CD4-positive, alpha-beta T cell (primary cell): ENCODE measurements around the gene ZNF143. TPM values are rescaled to one million over a fixed set of nuclear protein-coding genes. Genes with fewer than 3 reads are reported as not detected.

Experiments used
- ATAC-seq: fragments of 200-7000 bp; cut with Tn5 transposase; one replicate; pipeline ENCODE4 v1.10.0; 2022; ENCODE audit warnings: mild to moderate bottlenecking; ENCODE audit not compliant: poor library complexity
- CTCF ChIA-PET: fragments of 350-600 bp; sonication (Branson Sonifier 250); formaldehyde crosslinking; loops from one replicate; lab custom pipeline; 2021; ENCODE audit warnings: antibody characterized with exemption, inconsistent platforms; lab: Charles Lee
- POLR2A ChIA-PET: fragments of 350-600 bp; sonication (Branson Sonifier 250); formaldehyde crosslinking; loops from one replicate; lab custom pipeline; 2021; ENCODE audit warnings: antibody characterized with exemption, inconsistent platforms; lab: Charles Lee
- DNase-seq, 14 experiments: peaks; one replicate each; pipeline ENCODE4 v3.0.0-alpha.2; 2013 to 2020; ENCODE audit warnings: mixed read lengths in 2 of 14
- H3K27ac ChIP-seq, 2 donors: one replicate each; pipeline versions ENCODE4 v1.5.1 to v1.7.0; 2013; ENCODE audit warnings: low read length in 2 of 2, low read depth in 1 of 2, mild to moderate bottlenecking in 1 of 2
- H3K27me3 ChIP-seq, 2 experiments: 1 replicate in 1 of 2; 2 replicates in 1 of 2; pipeline versions ENCODE4 v1.6.1 to v1.7.0; 2013; ENCODE audit warnings: low read length in 2 of 2, control low read depth in 1 of 2, mild to moderate bottlenecking in 1 of 2, moderate library complexity in 1 of 2; ENCODE audit not compliant: insufficient read depth in 2 of 2, control insufficient read depth in 1 of 2
- H3K36me3 ChIP-seq: one replicate; pipeline ENCODE4 v1.6.1; 2013; ENCODE audit warnings: low read length, control low read depth; ENCODE audit not compliant: insufficient read depth
- H3K4me1 ChIP-seq: one replicate; pipeline ENCODE4 v1.6.1; 2013; ENCODE audit warnings: low read length, control low read depth; ENCODE audit not compliant: insufficient read depth
- H3K4me3 ChIP-seq: one replicate; pipeline ENCODE4 v1.5.1; 2013; ENCODE audit warnings: mild to moderate bottlenecking, low read length, moderate library complexity
- H3K9me3 ChIP-seq, 2 experiments: 1 replicate in 1 of 2; 2 replicates in 1 of 2; pipeline versions ENCODE4 v1.6.1 to v1.7.0; 2013; ENCODE audit warnings: low read length in 2 of 2, mild to moderate bottlenecking in 2 of 2, control low read depth in 1 of 2, moderate library complexity in 1 of 2; ENCODE audit not compliant: control insufficient read depth in 1 of 2, insufficient read depth in 1 of 2
- H3K27ac Mint-ChIP-seq: one replicate; pipeline ENCODE4 v1.8.0; 2020; ENCODE audit warnings: mixed read lengths
- H3K27me3 Mint-ChIP-seq: one replicate; pipeline ENCODE4 v1.8.0; 2021; ENCODE audit warnings: mixed read lengths
- H3K36me3 Mint-ChIP-seq: one replicate; pipeline ENCODE4 v1.8.0; 2021; ENCODE audit warnings: low read depth, mixed read lengths
- H3K4me1 Mint-ChIP-seq: one replicate; pipeline ENCODE4 v1.8.0; 2021; ENCODE audit warnings: low read depth, mixed read lengths
- H3K4me3 Mint-ChIP-seq: one replicate; pipeline ENCODE4 v1.8.0; 2020; ENCODE audit warnings: mild to moderate bottlenecking, mixed read lengths
- H3K9me3 Mint-ChIP-seq: one replicate; pipeline ENCODE4 v1.8.0; 2020; ENCODE audit warnings: mixed read lengths
- intact Hi-C, 2 experiments: fragments of 100-400 bp; cut with DNase I in 1 of 2; cut with micrococcal nuclease in 1 of 2; formaldehyde crosslinking; loops; one replicate each; pipeline versions ENCODE4 v1.15.1 to v1.9.0; 2023 to 2025; cut with DNase I, micrococcal nuclease
- total RNA-seq, 174 experiments: library from RNA in 2 of 174; stranded (reverse) in 2 of 174; gene quantifications; one replicate each; pipeline ENCODE4 v1.2.3 and lab custom pipeline; 2021 to 2026
- TF ChIP-seq, protein P1 (sequence below): fragments of 200-600 bp; IDR thresholded peaks from one replicate; pipeline ENCODE4 v1.8.0; 2022; ENCODE audit warnings: antibody characterized with exemption, mild to moderate bottlenecking

Gene ZNF143
- total RNA-seq, 2 experiments from 2014 or later, result 18.0 to 20.3 TPM

DNA sequence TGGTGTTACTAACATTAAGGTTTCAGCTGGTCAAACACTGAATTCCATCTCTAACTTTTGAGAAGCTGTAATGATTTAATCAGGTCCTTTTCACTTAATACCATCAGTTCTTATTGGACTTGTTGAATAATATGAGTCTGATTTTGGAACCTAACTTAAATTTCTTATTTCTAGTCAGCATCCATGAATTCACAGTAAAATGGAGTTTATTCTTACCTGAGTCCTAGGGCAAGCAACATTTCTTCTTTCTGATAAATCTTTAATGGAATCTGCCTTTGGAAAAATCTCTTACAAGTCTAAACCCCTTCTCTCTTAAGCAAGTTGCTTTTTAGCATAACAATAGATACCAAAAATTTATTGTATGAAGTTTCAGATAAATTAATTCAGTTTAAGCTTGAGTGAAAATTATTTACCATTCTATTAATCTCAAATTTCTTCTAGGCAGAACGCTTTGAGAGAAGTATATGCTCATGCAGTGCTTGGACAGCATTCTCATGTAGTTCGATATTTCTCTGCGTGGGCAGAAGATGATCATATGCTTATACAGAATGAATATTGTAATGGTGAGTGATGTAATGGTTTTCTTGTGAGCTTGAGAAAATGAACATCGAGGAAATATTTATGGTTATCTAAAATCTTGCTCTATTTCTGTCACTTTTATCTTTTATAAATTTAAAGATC, 116.0 kb downstream of the ZNF143 start:
- no peaks in the 10 kb centered on the region for H3K36me3 ChIP-seq
- H3K9me3 Mint-ChIP-seq, result no peaks in the 10 kb centered on the region
- ChIA-PET CTCF (interaction anchor here (0.5 to 3.7 kb wide), 5 partner anchors 10 to 699 kb away, joined by 3 to 44 read pairs (median 3); no protein-coding TSS in a partner anchor), POLR2A (interaction anchor here (0.9 to 5.4 kb wide), 5 partner anchors 10 to 116 kb away, joined by 3 to 49 read pairs (median 11); partner anchors contain the start of gene ZNF143)
- intact Hi-C loops, result loop anchor here in 1 of 2 experiments (2.0 kb wide), 1 partner anchor 36 kb away; no protein-coding TSS in a partner anchor
- peaks cover 30% of the 10 kb centered on the region for H3K4me1 ChIP-seq
- no peaks in the 10 kb centered on the region for H3K27me3 ChIP-seq
- H3K4me3 Mint-ChIP-seq, result peak overlapping the region; percentile 75
- peak in 1 of 14 experiments; percentile 21 for DNase-seq
- no peak for ATAC-seq
- H3K27ac ChIP-seq, result peak overlapping the region in 1 of 2 donors; percentile 61
- TF ChIP-seq, protein P1, sequence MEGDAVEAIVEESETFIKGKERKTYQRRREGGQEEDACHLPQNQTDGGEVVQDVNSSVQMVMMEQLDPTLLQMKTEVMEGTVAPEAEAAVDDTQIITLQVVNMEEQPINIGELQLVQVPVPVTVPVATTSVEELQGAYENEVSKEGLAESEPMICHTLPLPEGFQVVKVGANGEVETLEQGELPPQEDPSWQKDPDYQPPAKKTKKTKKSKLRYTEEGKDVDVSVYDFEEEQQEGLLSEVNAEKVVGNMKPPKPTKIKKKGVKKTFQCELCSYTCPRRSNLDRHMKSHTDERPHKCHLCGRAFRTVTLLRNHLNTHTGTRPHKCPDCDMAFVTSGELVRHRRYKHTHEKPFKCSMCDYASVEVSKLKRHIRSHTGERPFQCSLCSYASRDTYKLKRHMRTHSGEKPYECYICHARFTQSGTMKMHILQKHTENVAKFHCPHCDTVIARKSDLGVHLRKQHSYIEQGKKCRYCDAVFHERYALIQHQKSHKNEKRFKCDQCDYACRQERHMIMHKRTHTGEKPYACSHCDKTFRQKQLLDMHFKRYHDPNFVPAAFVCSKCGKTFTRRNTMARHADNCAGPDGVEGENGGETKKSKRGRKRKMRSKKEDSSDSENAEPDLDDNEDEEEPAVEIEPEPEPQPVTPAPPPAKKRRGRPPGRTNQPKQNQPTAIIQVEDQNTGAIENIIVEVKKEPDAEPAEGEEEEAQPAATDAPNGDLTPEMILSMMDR, result no peak
- H3K27me3 Mint-ChIP-seq, result peaks cover 15% of the 10 kb centered on the region
- peaks cover 3% of the 10 kb centered on the region for H3K36me3 Mint-ChIP-seq
- H3K4me3 ChIP-seq, result peak overlapping the region; percentile 36
- peak overlapping the region; percentile 64 for H3K27ac Mint-ChIP-seq
- H3K9me3 ChIP-seq, result peaks cover 0 to 4% of the 10 kb centered on the region in 2 experiments
- H3K4me1 Mint-ChIP-seq, result peaks cover 34% of the 10 kb centered on the region

DNA sequence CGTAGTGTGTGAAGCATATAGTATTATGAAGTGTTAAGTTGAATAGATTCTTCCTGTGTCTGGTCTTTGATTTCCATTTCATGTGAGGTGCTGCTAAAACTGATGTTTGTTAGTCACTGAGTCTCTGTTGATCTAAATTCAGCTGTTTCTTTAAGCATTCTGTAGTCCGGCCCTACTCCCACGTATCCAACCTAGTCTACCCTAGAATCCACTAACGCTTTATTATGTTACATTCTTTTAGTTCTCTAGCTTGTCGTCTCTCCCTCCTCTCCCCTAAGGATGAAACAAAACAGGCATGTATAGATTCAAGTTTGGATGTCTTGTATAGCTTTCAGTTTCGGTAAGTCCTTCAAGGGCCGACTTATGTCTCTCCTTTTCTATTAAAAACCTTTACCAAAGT, 116.7 kb downstream of the ZNF143 start:
- ChIA-PET CTCF (interaction anchor here (0.5 to 3.7 kb wide), 3 partner anchors 36 to 698 kb away, joined by 3 to 44 read pairs (median 15); no protein-coding TSS in a partner anchor), POLR2A (interaction anchor here (0.9 to 5.4 kb wide), 5 partner anchors 10 to 117 kb away, joined by 3 to 49 read pairs (median 11); partner anchors contain the start of gene ZNF143)
- Histone ChIP-seq H3K36me3 (no peaks in the 10 kb centered on the region), H3K9me3 (peaks cover 0 to 4% of the 10 kb centered on the region in 2 experiments), H3K4me1 (peaks cover 22% of the 10 kb centered on the region), H3K27ac (peak overlapping the region in 1 of 2 donors; percentile 61), H3K27me3 (no peaks in the 10 kb centered on the region), H3K4me3 (peak overlapping the region; percentile 36)
- TF ChIP-seq, protein P1, result no peak
- H3K9me3 Mint-ChIP-seq, result no peaks in the 10 kb centered on the region
- DNase-seq (peak in 3 of 14 experiments; percentile 34 to 52 (median 37)), ATAC-seq (no peak)
- intact Hi-C loops, result loop anchor here in 1 of 2 experiments (2.0 kb wide), 1 partner anchor 35 kb away; no protein-coding TSS in a partner anchor
- peaks cover 15% of the 10 kb centered on the region for H3K27me3 Mint-ChIP-seq
- peak overlapping the region; percentile 75 for H3K4me3 Mint-ChIP-seq
- H3K36me3 Mint-ChIP-seq, result peaks cover 4% of the 10 kb centered on the region
- peak overlapping the region; percentile 64 for H3K27ac Mint-ChIP-seq
- peaks cover 34% of the 10 kb centered on the region for H3K4me1 Mint-ChIP-seq

Other genes starting within 250 kb of the ZNF143 start
- 100 to 1,000 TPM; 101 to 103 TPM for gene DENND5A, start 195.7 kb upstream of the ZNF143 start, total RNA-seq
- gene TMEM41B, start 146.4 kb upstream of the ZNF143 start, total RNA-seq, result 10 to 100 TPM; 41.4 to 42.7 TPM
- 10 to 100 TPM; 40.7 to 51.6 TPM for gene IPO7, start 76.4 kb upstream of the ZNF143 start, total RNA-seq
- gene WEE1, start 112.7 kb downstream of the ZNF143 start, total RNA-seq, result 10 to 100 TPM in 1 of 2 experiments, 1 to 10 TPM in 1; 9.3 to 10.7 TPM
- 1 to 10 TPM; 4.0 to 4.1 TPM for gene SWAP70, start 203.1 kb downstream of the ZNF143 start, total RNA-seq